Measurements from ENCODE around the gene PRLR.
A peak's percentile ranks its signal among the peaks of the same experiment; 100 is the strongest.
"Not testable (repeated sequence)": the region's sequence is repeated elsewhere in the genome, so short reads cannot be mapped to it uniquely, and the experiment has no call there.

Gene PRLR

DNA sequence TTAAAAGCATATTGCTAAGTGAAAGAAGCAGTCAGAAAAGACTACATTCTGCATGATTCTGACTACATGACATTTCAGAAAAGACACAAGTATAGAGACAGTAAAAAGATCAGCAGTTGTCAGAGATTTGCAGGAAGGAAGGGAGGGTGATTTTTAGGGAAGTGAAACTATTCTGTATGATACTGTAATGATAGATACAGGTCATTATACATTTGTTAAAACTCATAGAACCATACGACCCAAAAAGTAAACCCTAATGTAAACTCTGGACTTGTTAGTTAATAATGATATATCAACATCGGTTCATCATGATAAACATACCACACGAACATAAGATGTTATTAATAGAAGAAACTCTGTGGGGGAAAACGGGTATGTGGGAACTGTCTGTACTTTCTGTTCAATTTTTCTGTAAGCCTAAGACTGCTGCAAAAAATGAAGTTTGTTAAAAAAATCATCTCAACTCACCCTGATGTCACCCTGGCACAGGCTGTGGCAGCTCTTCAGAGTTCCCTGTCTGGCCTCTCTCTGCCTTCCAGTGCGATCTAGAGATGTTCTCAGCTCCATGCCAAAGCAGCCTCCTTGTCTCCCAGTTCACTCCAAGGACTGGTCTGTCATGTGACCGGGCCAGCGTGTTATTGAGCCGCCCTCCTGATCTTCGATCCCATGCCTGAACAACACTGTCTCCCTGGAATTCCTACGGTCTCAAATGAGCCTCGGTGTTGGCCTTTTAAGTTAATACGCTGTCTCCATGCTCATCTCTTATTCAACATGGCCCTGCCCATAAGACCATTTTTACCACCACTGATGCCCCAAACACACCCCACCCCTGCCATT, 35.4 kb downstream of the PRLR start:
- DNase-seq: no peak

DNA sequence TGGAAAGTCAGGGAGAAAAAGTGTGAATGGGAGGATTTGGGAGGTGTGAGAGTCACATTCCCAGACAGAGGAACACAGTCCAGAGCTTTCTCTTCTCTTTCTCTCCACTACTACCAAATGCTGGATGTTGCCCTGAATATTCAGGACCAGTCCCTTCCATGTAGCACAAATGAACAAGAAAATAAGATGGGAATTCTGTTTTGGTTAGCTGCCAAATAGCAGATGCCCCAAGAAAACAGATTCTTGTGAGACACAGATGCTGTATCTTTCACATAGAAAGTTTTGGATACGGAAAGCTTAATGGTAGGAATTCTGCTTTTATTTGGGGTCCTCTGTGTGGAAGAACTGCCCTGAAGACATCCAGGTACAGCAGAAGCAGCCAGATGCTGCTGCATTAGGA, 37.8 kb downstream of the PRLR start:
- DNase-seq: no peak

DNA sequence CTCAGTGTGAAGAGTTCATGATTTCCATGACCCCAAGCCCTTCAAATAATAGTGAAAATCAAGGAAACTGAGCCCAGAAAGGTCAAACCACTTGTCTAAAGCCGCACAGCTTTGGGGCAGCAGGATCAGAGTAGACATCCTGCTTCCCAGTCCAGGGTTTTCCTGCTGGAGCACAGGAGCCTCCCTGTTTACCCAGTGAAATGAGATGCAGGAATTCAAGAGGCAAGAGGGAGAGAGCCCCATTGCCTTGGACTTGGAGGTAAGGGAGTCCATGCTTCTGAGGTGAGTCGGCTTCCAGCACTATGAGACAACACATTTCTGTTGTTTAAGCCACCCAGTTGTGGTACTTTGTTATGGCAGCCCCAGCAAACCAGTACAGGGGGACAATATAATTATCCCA, 40.5 kb downstream of the PRLR start:
- not testable (repeated sequence) for DNase-seq

DNA sequence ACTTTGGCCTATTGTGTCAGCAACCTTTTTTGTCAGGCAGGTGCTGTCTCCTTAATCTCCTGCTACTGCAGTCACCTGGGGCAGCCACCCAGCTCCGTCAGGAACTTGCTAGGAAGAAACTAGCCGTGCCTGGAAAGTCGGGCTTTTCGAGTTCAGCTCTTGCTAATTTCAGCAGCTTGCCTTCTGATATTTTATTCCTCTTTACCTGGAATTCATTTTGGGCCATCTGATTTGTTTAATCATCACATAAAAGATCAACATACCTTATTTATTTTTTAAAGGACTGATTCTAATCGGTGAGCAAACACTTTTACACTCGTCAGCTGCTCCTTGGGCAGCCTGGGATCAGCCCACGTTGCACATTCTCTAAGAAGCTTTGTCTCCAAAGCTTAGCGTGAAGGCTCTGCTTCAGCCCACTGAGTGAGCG, 42.2 kb downstream of the PRLR start:
- DNase-seq: no peak

DNA sequence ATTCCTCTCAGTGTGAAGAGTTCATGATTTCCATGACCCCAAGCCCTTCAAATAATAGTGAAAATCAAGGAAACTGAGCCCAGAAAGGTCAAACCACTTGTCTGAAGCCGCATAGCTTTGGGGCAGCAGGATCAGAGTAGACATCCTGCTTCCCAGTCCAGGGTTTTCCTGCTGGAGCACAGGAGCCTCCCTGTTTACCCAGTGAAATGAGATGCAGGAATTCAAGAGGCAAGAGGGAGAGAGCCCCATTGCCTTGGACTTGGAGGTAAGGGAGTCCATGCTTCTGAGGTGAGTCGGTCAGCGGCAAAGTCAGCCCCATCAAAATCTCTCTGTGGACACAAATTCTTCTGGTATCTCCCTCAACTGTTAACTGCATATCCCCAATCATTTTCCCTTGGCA, 42.7 kb downstream of the PRLR start:
- not testable (repeated sequence) for DNase-seq

DNA sequence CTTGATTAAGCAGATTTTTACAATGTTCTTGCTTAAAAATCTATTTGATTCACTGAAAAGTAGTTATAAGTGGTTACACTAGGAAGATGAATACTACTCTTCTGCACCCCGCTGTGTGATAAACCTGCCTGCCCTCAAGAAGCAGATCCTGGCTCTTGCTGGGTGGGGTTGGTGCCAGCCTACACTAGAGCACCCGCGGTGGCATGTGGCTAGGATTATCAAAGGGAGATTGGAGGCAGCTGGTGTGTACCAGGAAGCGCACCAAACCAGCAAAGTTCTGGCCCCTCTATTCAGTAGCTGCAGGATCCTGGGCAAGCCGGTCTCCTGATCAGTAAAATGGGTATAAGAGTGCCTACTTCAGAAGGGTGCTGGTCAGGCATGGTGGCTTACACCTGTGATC, 43.5 kb downstream of the PRLR start:
- no peak for DNase-seq

DNA sequence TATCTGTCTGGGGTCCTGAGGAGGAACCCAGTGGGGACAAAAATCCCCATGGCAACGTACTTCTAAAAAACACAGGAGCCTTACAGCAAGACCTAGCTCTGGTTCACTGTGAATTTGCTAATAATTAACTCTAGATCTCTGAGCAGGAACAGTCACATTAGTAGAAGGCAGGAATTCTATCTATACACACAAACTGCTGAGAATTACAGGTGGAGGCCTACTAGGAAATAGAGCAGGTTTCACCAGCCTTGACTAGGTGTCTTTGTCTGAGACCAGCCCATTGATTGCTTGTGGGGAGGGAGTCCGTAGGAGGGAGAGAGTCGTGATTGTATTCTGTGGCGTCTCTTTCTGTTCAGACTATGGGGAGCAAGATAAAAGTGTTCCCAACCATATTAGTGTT, 44.8 kb downstream of the PRLR start:
- DNase-seq: no peak

DNA sequence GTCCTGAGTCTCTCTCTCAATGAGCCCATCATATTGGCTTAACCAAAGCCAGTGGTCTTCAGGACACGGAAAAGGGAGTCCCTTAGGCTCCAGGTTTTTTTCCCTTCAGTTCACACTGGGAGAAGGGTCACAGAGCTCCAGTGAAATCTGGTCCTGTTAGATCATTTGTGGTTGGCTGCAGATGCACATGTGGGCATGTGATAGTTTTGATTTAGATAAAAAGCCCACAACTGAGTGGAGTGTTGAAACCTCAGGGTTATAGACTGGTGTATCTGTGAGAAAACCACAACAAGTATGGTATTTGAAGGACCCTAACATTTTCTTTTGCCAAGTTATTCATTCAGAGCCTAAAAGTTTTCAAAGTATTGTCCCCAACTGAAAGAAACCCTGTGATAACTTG, 46.7 kb downstream of the PRLR start:
- no peak for DNase-seq

DNA sequence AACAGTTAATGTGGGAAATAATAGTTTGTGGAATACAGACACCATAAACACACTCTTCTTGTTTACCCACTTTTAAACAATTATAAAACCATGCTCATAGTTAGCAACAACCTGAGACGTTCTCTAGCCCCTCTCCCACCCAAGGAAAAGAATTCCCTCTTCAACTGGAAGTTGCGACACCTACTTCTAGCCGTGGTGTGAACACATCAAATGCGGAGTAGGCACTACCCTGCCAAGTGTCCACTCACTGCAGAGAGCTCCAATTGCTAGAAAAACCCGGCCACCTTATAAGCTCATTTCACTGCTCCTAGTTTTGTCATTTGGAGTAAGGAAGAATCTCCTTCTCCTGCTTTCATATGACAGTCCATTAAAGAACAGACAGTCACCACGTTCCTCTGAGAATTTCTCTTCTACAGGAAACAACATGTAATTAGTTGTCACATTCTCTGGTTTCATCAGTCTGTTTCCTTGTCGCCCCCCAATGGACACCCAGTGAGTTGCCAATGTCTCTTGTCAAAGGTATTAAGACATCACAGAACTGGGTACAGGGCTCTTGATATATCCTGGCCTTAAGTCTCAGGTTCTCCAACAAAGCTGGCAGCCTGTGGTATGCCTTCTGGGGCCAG, 47.3 kb downstream of the PRLR start:
- DNase-seq: no peak

DNA sequence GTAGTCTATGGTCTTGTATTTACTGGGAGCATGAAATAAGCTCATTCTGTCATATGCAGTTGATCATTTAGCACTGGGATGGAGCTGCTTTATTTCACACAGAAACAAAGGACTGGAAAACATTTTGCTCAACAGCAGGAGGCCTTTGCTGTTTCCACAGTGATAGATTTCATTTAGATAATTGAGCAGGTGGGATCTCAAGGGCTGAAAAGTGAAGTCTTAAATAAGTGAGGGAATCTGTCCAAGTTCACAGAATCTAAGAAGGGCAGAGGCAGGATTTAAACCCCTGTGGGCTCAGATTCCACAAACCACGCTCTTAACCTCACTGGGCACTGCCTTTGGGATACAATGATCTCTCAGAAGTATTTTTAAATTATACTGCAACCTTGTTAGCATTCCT, 47.8 kb downstream of the PRLR start:
- no peak for DNase-seq

DNA sequence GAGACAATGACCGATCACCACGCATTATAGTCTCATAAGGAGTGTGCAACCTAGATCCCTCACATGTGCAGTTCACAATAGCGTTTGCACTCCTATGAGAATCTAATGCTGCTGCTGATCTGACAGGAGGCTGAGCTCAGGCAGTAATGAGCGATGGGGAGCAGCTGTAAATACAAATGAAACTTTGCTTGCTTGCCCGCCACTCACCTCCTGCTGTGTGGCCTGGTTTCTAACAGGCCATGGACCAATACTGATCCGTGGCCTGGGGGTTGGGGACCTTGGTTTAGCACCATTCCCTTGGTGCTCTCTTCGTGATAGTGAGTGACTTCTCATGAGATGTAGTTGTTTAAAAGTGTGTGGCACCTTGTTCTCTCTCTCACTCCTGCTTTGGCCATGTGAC, 50.2 kb downstream of the PRLR start:
- no peak for DNase-seq

DNA sequence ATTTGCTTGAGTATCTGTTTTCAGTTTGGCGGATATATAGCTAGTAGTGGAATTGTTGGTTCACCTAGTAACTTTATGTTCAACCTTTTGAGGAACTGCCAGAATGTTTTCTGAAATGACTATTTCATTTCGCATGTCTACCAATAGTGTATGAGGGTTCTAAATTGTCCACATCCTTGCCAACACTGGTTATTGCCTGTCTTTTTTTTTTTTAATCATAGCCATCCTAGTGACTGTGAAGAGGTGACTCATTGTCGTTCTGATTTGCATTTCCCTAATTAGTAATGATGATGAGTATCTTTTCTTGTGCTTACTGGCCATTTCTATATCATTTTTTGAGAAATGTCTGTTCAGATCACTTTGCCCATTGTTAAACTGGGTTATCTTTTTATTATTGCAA, 52.5 kb downstream of the PRLR start:
- no peak for DNase-seq

DNA sequence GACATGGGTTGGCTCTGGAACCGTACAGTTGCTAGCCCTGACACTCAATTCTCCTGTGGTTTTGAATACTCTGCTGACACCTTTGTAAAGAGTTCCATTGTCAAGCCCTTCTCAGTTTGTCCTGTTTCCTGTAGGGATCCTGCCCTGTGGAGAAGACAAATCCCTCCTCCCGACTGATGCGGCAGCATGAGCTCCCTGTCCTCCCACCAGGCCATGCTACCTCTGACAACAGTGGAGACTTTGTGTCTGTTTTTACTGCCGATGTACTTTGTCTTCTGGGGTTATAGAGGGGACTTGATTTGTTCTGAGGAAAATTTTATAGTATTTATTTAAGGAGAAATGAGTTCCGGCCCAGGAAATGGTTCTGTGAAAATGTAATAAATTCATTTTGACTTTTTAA, 57.8 kb downstream of the PRLR start:
- DNase-seq: no peak

DNA sequence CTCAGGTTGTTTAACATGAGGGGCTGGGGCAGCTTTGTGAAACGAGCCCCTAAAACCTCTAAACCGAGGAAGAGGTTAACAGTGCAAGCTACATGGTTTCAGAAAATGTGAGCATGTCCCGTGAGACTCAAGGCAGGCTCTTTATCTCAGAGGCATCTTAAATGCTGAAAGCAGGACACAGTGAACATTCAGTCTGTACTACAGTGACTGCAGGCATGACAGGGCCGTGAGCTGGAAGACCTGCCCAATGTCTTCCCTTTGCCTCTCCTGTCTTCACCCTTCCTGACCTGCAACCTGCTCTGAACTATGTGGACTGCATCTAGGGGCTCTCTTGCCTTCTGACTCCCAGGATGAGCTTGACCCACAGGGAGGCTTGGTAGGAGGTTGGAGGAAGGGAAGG, 58.3 kb downstream of the PRLR start:
- DNase-seq: no peak

DNA sequence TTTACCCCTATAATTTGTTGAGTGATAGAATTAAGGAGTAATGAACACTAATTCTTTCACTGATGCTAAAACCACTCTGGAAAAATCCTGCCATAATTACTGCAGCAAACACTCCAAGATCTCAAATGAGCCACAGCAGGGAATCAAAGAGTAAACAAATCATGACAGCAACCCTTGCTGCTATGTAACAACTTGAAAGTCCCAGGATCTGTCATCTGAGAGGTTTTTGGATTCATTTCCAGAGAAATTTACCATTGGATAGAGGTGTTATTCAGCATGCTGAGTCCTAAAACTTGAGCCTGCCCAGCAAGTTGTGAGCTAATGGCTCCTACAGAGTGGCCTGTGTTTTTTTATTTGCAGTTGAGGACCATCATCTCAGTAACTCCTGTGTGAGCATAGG, 59.2 kb downstream of the PRLR start:
- no peak for DNase-seq

DNA sequence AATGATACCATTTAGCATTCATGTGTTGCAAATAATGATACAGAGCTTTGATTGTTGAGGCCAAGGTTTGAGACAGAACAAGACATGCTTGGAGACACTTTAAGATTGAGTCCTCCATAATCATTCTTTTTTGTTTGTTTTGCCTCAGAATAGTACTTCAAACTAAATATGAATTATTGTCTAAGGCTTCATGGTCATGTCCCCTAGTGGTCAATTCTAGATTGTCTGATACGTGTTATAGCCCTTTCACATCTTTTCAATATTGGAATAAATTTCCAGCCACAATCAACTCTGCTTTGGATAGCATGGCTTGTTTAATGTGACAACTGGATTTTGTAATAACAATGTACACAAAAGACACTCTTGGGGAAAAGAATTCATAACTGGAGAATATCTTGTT, 64.2 kb downstream of the PRLR start:
- DNase-seq: no peak

DNA sequence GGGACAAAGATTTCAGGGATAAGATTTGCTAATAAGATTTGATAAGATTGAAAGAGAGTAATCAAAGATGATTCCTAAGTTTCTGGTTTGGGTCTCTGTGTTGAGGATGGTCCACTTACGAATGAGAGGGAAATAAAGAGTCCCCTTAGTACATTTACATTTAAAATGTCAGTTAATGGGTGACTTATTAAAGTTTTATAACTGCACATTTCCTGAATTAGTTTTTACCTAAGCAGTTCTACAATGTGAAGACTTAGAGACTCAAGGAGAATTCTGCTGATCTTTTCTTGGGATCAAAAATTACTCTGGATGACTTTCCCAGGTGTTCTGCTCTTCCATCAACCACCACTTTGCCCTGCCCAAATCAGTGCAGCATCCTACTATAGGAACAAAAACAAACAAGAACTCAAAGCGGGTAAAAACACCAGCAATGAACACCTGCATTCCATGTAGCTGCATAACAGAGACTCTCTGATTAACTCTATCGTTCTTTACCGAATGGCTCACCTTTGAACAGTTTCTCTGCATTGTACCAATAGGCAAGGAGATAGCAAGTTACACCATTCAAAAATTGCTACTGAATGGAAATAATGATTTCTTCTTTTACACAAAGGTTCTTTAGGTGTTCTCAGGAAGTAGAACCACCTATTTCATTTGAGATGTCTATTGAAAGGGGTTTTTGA, 65.3 kb downstream of the PRLR start:
- no peak for DNase-seq

DNA sequence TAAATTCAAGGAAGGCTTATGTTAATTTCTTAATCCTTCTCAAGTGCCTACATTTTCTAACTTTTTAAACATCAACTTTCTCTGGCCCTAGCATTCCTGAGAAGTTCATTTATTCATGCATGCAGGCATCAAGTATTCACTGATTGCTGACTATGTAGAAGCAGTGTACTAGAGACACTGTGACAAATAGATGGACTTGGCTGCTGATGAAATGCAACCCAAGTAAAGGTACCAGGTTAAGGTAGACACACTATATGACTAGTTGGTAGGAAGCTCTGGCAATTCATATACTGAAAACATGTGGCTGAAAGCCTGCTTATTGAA, 66.6 kb downstream of the PRLR start:
- no peak for DNase-seq

DNA sequence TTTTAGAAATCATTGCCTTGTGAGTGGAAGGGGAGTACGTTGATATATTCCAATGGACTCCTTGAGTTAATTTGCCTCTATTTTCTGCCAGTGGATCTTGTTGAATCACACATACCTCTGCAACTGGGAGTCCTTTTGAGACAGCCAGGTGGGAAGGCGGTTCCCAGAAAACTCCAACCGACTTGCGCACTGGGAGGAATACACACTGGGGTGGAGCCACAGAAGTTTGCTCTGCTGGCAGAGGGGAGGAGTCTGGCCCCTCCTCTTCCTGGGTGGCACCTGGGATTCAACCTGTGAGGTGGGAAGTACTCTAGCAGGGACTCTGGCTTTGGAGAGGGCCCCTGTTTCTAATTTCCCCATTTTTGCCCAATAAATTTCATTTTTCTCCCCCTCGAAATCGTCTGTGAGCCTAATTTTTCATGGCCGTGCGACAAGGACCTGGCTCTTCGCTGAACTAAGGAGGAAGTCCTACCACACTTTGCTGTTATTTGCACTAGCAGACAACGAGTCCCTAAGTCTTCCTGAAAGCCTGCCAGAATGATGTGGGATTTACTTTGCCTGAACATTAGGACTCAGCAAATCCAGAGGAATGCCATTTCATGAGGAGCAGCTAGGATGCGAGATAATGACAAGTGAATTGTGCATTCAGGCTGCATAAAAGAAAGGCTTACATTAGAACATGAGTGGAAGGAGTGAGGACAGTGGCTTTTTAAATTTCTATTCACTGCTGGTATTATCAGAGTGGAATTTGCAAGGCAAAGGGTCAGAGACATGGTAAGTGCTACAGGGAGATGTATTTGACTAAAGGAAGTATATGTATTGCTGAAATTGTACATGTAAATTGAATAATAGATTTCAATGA, 67.2 kb downstream of the PRLR start:
- DNase-seq: no peak

DNA sequence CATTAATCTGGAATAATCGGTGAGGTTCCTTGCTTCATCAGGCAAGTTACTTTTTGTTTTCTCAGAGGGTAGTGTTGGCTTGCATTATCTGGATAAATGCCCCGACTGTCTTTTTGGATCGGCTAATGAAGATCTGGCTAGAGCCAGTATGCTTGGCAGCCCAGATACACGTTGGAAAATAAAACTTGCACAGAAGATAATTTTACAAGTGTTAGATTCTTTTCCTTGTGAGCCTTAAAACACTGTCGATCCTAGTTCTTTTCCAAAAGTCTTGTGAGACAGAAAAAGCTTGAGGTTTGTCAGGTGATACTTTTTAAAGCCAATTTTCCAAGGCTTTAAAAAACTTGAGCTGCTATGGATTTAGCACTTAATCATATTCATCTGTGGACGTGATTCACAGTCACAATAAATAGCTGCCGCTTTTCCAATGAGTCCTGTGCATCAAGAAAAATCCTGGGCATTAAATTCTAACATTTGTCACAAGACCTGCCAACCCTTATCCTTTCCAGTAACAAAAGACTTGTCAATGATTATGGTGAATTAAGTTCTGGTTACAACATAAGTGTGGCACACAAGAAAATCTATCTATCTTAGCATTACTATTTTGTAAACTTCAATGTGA, 68.5 kb downstream of the PRLR start:
- peak; percentile 44 for DNase-seq

DNA sequence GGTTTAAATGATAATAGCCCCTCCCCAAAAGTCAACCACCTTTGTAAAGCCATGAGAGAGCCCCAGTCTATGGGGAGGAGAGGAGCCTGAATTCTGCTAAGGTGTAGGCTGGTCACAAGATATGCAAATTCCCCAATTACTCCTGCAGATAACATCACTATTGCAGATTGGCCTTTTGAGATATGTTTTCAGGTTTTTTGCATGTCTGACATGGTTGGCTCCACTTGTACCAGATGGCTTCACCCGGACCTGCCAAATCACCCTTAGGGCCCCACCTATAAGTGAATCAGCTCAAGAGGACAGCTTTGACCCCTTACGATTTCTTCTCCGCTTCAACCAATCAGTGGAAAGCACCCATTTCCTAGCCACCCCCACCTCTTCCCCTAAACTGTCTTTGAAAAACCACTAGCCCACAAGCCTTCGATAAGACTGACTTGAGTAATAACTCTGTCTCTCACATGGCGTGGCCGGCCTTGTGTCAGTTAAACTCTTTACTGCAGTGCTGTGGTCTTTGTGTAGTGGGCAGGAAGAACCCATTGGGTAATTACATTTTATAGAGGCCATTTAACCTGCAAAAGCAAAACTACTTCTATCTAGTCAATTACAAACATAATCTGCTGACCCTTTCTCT, 69.7 kb downstream of the PRLR start:
- no peak for DNase-seq

DNA sequence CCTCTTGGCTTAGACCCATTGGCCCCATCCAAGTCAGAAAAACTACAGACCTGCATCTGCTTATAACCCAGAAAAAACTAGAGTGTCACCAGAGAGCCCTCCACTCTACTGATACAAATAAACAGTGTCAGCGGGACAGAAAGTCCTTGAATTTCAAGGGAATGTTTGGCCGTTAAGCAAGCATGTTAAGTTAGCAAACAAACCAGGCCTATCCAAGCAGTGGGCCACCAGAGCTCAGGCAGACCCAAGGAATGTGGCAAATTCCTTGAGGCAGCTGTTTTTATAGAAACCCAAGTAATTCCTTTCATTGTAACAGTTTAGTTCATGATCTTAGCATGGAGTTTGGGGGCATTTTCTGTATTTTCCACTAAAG, 70.9 kb downstream of the PRLR start:
- no peak for DNase-seq

Data from right hindlimb (tissue), 1 donor.